COR-L47 (cell line): Measurements from ENCODE around the gene ARHGEF9.
"Not testable (repeated sequence)": the region's sequence is repeated elsewhere in the genome, so short reads cannot be mapped to it uniquely, and the experiment has no call there.

Experiments used
- DNase-seq: peaks from one replicate; lab custom pipeline; 2025; lab: John Stamatoyannopoulos, UW

Gene ARHGEF9

DNA sequence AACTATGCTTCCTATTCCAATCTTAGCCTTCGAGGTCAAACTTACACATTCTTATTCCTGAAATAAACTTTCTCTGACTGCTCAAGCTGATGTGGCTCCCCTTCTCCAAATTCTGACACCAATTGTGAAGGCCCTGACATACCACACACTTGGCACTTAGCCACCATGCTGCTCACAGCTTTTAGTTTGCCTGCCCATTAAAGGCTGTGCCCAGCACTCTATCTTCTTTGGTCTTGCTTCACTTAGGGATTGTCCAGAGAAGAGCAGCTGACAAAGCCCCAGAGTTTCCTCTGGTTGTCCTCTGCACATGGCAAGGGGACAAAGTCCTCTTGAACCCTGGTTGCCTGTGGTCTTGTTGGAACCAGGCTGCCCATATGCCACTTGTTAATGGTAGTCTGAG is 126.1 kb downstream of the ARHGEF9 start:
- DNase-seq, result no peak

DNA sequence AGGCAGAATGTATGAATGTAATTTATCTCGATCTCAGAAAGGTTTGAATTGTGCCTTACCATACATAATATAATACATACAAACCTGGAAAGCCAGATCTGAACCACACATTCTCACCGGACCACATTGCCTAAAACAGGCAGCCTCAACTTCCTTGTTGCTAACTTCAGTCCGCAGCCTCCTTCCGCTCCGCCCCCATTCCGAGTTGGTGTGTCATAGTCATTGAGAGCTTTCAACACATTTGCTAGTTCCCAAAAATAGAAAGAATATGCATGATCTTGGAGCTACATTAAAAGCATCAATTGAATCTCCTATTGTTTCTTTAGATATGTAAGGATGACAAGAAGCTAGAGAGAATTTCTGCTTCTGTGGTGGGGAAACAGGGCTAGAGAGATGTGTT is 127.2 kb downstream of the ARHGEF9 start:
- no peak for DNase-seq

DNA sequence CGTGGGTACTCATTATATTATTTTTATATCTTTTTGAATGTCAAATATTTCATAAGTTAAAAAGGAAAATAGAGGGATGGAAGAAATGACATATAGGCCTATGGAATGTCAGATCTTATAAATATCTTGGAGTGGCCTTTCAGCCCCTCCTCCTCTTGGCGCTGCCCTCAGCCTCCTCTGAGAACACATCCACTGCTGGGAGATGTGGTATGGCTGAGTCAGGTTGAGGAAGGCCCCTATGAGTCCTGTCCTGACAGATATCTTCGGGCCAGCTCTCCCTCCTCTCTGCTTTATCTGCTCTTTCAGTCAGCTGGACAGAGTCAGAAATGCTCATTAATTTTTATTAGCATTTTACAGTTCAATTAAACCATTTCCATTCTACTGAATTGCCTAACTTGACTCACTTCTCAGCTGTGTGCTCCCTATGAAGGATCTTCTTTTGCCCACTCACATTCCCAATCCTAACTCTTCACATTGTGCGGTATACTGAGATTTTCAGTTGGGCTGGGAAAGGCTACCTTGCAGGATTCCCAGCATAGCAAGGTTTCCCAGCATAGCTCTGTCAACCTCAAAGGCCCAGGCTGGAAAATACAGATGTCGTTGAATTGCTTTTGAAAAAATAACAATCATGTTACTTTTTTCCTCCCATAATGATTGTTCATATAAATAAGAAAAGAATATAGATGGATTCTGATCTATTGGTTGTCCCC is 128.0 kb downstream of the ARHGEF9 start:
- DNase-seq, result no peak

DNA sequence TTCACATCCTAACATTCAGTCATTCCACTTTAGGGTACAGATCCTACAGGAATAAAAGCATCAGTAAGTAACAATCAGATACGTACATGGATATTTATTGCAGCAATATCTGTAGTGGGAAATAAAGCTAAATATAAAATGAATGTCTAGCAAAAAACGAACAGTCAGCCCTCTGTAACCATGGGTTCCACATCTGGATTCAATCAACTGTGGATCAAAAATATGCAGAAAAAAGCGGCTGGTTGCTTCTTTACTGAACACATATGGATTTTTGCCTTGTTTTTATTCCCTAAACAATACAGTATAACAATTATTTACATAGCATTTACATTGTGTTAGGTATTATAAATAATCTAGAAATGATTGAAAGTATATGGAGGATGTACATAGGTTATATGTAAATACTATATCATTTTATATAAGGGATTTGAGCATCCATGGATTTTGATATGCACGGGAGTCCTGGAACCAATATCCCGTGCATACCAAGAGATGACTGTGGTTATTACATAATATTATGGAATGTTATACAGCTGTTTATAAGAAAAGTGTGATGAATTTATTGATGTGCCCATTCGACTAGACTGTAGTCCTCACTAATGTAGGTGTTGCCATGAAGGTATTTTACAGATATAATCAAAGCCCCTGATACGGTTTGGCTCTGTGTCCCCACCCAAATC is 132.8 kb downstream of the ARHGEF9 start:
- DNase-seq, result no peak

DNA sequence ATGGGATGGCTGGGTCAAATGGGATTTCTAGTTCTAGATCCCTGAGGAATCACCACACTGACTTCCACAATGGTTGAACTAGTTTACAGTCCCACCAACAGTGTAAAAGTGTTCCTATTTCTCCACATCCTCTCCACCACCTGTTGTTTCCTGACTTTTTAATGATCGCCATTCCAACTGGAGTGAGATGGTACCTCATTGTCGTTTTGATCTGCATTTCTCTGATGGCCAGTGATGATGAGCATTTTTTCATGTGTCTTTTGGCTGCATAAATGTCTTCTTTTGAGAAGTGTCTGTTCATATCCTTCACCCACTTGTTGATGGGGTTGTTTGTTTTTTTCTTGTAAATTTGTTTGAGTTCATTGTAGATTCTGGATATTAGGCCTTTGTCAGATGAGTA is 139.3 kb downstream of the ARHGEF9 start:
- DNase-seq, result not testable (repeated sequence)

DNA sequence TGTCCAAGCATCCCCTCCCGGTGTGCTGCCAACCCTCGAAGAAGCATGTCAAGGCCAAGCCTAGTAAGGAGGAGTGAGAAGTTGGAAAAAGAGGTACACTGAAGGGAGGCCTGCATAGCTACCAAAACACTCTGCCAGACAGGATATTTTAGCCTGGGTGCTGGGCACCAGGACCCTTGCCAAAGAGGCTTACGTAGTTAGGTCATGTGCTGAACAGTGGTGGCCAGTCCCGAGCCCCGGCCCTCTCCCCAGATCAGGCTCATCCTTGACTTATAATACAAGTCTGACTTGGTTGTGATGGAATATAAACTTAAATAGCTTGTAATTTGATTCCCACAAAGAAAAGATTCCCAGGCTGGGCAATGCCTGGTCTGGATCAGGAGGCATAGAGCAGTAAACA is 149.3 kb downstream of the ARHGEF9 start:
- DNase-seq, result no peak

DNA sequence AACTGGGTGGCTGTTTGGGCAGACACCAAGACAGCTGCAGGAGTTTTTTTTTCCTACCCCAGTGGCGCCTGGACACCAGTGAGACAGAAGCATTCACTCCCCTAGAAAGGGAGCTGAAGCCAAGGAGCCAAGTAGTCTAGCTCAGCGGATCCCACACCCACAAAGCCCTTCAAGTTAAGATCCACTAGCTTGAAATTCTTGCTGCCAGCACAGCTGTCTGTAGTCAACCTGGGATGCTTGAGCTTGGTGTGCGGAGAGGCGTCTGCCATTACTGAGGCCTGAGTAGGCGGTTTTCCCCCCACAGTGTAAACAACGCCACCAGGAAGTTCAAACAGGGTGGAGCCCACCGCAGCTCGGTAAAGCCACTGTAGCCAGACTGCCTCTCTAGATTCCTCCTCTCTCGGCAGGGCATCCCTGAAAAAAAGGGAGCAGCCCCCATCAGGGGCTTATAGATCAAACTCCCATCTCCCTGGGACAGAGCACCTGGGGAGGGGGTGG is 171.4 kb downstream of the ARHGEF9 start:
- DNase-seq, result no peak

DNA sequence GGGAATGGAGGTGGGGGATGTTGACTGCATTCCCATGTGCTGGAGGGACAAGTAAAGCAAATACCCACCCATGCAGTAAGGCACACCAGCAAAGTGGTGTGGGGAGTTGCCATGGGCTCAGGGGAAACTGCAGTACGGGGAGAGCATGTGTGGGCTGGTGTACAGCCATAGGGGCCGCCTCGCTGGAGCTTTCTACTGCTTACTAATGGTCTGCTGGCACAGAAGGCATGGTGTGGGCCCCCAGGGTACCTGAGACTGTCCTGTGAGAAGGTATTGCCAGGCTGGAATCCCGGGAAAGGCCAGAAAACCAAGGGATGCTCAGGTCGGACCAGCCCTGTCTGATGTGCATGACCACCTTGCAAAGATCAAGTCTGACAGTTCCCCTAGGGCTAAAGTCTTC is 199.1 kb downstream of the ARHGEF9 start:
- no peak for DNase-seq
